K562 (cell line): Measurements from ENCODE around the gene F13B. TPM values are rescaled to one million over a fixed set of nuclear protein-coding genes. Genes with fewer than 3 reads are reported as not detected.
"Not testable (repeated sequence)": the region's sequence is repeated elsewhere in the genome, so short reads cannot be mapped to it uniquely, and the experiment has no call there.

Experiments
- ATAC-seq: fragments of 200-7000 bp; cut with Tn5 transposase; 3 replicates; pipeline ENCODE4 v1.9.1; 2020; ENCODE audit warnings: moderate library complexity
- BruUV-seq: library from RNA; stranded (reverse); fragments of 400-500 nt; replicated peaks from 2 replicates; lab custom pipeline; 2021; lab: Mats Ljungman, UMichigan
- CTCF ChIA-PET: fragments of 300-600 bp; formaldehyde crosslinking; extraction: SDS; loops from one replicate; lab custom pipeline; 2021; ENCODE audit warnings: low intra/inter-chr PET ratio; lab: Yijun Ruan, JAX
- POLR2A ChIA-PET: fragments of 300-600, 350-650 bp; sonication (Branson Sonifier 250); formaldehyde crosslinking; extraction: SDS; loops from one replicate; lab custom pipeline; 2021; ENCODE audit warnings: antibody characterized with exemption, inconsistent platforms; lab: Yijun Ruan, JAX
- DNase-seq, 4 experiments: peaks; one replicate each; pipeline versions ENCODE4 v3.0.0 to v3.0.0-alpha.2; 2011 to 2018; ENCODE audit warnings: low spot score in 3 of 4, mixed read lengths in 3 of 4; ENCODE audit errors: extremely low read depth in 1 of 4
- FAIRE-seq: peaks from 2 replicates; lab custom pipeline; 2011; peaks lifted over from hg19 to GRCh38; lab: Jason Lieb, UNC
- H2AFZ ChIP-seq: 2 replicates; pipeline ENCODE4 v1.6.0; 2011; ENCODE audit warnings: low read depth, low read length, control low read depth, inconsistent platforms
- H3K27ac ChIP-seq: fragments of 200-600 bp; 3 replicates; pipeline ENCODE4 v1.8.0; 2011; ENCODE audit warnings: low read depth, mild to moderate bottlenecking, control low read depth, inconsistent platforms, low read length, moderate library complexity, mixed read lengths; ENCODE audit errors: extremely low read depth
- H3K27me3 ChIP-seq, 2 experiments: fragments of 300-600 bp in 1 of 2; 2 replicates in 1 of 2; 3 replicates in 1 of 2; pipeline versions ENCODE4 v1.6.0 to v1.8.0; 2011; ENCODE audit warnings: inconsistent platforms in 2 of 2, low read length in 2 of 2, mild to moderate bottlenecking in 1 of 2, mixed read lengths in 1 of 2, moderate library complexity in 1 of 2; ENCODE audit not compliant: control insufficient read depth in 2 of 2, insufficient read depth in 2 of 2
- H3K36me3 ChIP-seq: fragments of 300-600 bp; 3 replicates; pipeline ENCODE4 v1.8.0; 2011; ENCODE audit warnings: mild to moderate bottlenecking, low read length, inconsistent platforms; ENCODE audit not compliant: control insufficient read depth, insufficient read depth
- H3K4me1 ChIP-seq, 2 experiments: fragments of 200-600 bp in 1 of 2; replicated peaks in 1 of 2; 2 replicates in 1 of 2; 3 replicates in 1 of 2; pipeline versions ENCODE4 v1.5.1 to v1.8.0; 2011; ENCODE audit warnings: inconsistent platforms in 2 of 2, low read length in 2 of 2, mild to moderate bottlenecking in 1 of 2, mixed read lengths in 1 of 2, moderate library complexity in 1 of 2; ENCODE audit not compliant: control insufficient read depth in 2 of 2, insufficient read depth in 2 of 2
- H3K4me2 ChIP-seq: 2 replicates; pipeline ENCODE4 v1.6.1; 2011; ENCODE audit warnings: low read length, control low read depth, inconsistent platforms, mixed read lengths; ENCODE audit not compliant: insufficient read depth
- H3K4me3 ChIP-seq: fragments of 200-600 bp; sonication (generic), shearing (Covaris generic); 2 replicates; pipeline ENCODE4 v1.5.1; 2016; ENCODE audit warnings: control low read depth, inconsistent platforms
- H3K79me2 ChIP-seq: fragments of 200-600 bp; 3 replicates; pipeline ENCODE4 v1.8.0; 2011; ENCODE audit warnings: low read length, inconsistent platforms; ENCODE audit not compliant: control insufficient read depth, insufficient read depth
- H3K9ac ChIP-seq, 2 experiments: 2 replicates each; pipeline versions ENCODE4 v1.6.0 to v1.6.1; 2011; ENCODE audit warnings: low read depth in 2 of 2, low read length in 2 of 2, control low read depth in 1 of 2, inconsistent platforms in 1 of 2, mild to moderate bottlenecking in 1 of 2, mixed read lengths in 1 of 2; ENCODE audit not compliant: insufficient read depth in 1 of 2
- H3K9me1 ChIP-seq: one replicate; pipeline ENCODE4 v1.6.0; 2011; ENCODE audit warnings: inconsistent platforms, mild to moderate bottlenecking, low read length, moderate library complexity; ENCODE audit not compliant: control insufficient read depth, insufficient read depth
- H3K9me3 ChIP-seq: replicated peaks from 2 replicates; pipeline ENCODE4 v1.5.1; 2011; ENCODE audit warnings: low read depth, low read length, inconsistent platforms; ENCODE audit not compliant: control insufficient read depth, insufficient read depth
- H4K20me1 ChIP-seq: replicated peaks from 2 replicates; pipeline ENCODE4 v1.6.1; 2011; ENCODE audit warnings: low read length, inconsistent platforms, mixed read lengths; ENCODE audit not compliant: control insufficient read depth, insufficient read depth
- ARID1B ChIP-seq: fragments of 450-650 bp; IDR thresholded peaks from 2 replicates; pipeline ENCODE4 v1.6.1; 2016; ENCODE audit warnings: antibody characterized with exemption, mild to moderate bottlenecking, inconsistent platforms
- CBFA2T3 ChIP-seq: fragments of 450-650 bp; IDR thresholded peaks from 2 replicates; pipeline ENCODE4 v1.6.1; 2017
- EZH2 ChIP-seq: IDR thresholded peaks from 2 replicates; pipeline ENCODE4 v1.6.1; 2012; ENCODE audit warnings: low read depth, mild to moderate bottlenecking, inconsistent platforms, low read length, borderline replicate concordance
- FOXM1 ChIP-seq, 2 experiments: fragments of 450-650 bp in 1 of 2; sonication (generic) in 1 of 2; formaldehyde crosslinking in 1 of 2; IDR thresholded peaks; 2 replicates each; pipeline versions ENCODE4 v1.6.1 to v1.9.0; 2017 to 2022; ENCODE audit warnings: low read depth in 2 of 2, mild to moderate bottlenecking in 2 of 2, missing genetic modification reagents in 1 of 2, moderate library complexity in 1 of 2
- GATA2 ChIP-seq: sonication (generic); formaldehyde crosslinking; IDR thresholded peaks from 2 replicates; pipeline ENCODE4 v1.4.0; 2020; ENCODE audit warnings: mild to moderate bottlenecking, missing genetic modification reagents
- NFIC ChIP-seq: fragments of 450-650 bp; IDR thresholded peaks from 2 replicates; pipeline ENCODE4 v1.6.1; 2017; ENCODE audit warnings: mild to moderate bottlenecking, inconsistent platforms
- RBBP5 ChIP-seq: fragments of 200-600 bp; sonication (generic); IDR thresholded peaks from 2 replicates; pipeline ENCODE4 v1.6.1; 2012; ENCODE audit warnings: borderline replicate concordance, mild to moderate bottlenecking, low read length, control low read depth, inconsistent platforms; ENCODE audit not compliant: insufficient read depth, poor library complexity, severe bottlenecking
- SMARCA4 ChIP-seq: fragments of 450-650 bp; IDR thresholded peaks from 2 replicates; pipeline ENCODE4 v1.6.1; 2016
- SOX6 ChIP-seq: fragments of 450-650 bp; IDR thresholded peaks from 2 replicates; pipeline ENCODE4 v1.6.1; 2014; ENCODE audit warnings: mild to moderate bottlenecking
- TAL1 ChIP-seq: fragments of 450-650 bp; IDR thresholded peaks from 2 replicates; pipeline ENCODE4 v1.6.1; 2016; ENCODE audit warnings: mild to moderate bottlenecking
- TCF3 ChIP-seq: sonication (generic); formaldehyde crosslinking; IDR thresholded peaks from 2 replicates; pipeline ENCODE4 v1.4.0; 2020; ENCODE audit warnings: mild to moderate bottlenecking, missing genetic modification reagents
- WGBS: fragments of 100-300 bp; shearing (Covaris generic); methylation state at CpG from one replicate; pipeline ENCODE4 v1.1.6; 2016; ENCODE audit warnings: low coverage, mixed read lengths; ENCODE audit not compliant: insufficient coverage; ENCODE audit errors: missing lambda C conversion rate; 5-methylcytosine and 5-hydroxymethylcytosine counted together
- in situ Hi-C: fragments of 300-500 bp; cut with MboI; formaldehyde crosslinking; loops from 4 replicates; pipeline ENCODE4 v1.15.0; 2018; ENCODE audit warnings: inconsistent platforms, mixed read lengths
- intact Hi-C: fragments of 100-400 bp; cut with micrococcal nuclease; formaldehyde crosslinking; loops from 2 replicates; pipeline ENCODE4 v1.14.2; 2022
- polyA plus RNA-seq, 8 experiments: library from polyadenylated mRNA; depleted of rRNA in 4 of 8; stranded (reverse) in 5 of 8; unstranded in 3 of 8; fragments of >200 nt; fragmentation: Nextera tagmentation in 2 of 8; fragmentation: Illumina TruSeq in 1 of 8; extraction: Ambion mirVana in 2 of 8; extraction: Trizol in 1 of 8; gene quantifications; 2 replicates each; pipeline versions ENCODE4 v1.2.1 to v1.2.3, GENCODE V29; 2011 to 2014; ENCODE audit warnings: inconsistent platforms in 1 of 8, missing spikeins in 1 of 8
- total RNA-seq, 7 experiments: library from RNA; depleted of rRNA in 6 of 7; stranded (reverse); fragments of >200 nt in 6 of 7; fragmentation: Illumina TruSeq in 2 of 7; extraction: Trizol in 2 of 7; gene quantifications; 2 replicates each; pipeline versions ENCODE4 v1.2.1 to v1.2.3, GENCODE V29; 2011 to 2021; ENCODE audit warnings: low replicate concordance in 1 of 7
- TF ChIP-seq, protein P1 (sequence below), 2 experiments: fragments of 450-650 bp; IDR thresholded peaks; 2 replicates each; pipeline ENCODE4 v1.6.1; 2018; ENCODE audit warnings: mild to moderate bottlenecking in 2 of 2, low read depth in 1 of 2; ENCODE audit not compliant: partially characterized antibody in 2 of 2

The F13B gene
- total and polyA plus RNA-seq, 9 of the 15 experiments (the other 6 are each of a cell fraction or from before 2014, with no cell fraction given): not detected

DNA sequence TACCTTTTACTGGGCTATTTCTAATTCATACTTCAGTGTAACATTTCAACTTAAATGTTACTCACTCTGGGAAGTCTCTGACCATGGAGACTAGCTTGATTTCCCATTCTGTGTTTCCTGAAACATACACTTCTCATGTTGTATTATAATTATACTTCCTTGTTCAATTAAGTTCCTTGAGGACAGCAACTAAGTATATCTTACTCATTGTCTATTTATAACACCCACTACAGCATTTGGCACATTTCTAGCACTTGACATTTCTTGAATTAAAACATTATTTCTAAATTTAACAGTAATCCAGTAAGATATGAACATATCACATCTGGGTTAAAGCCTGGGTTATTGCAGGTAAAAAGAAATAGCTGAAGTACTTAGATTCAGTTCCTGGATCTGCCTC is 32.4 kb upstream of the F13B start (continued):
- TF ChIP-seq, protein P1, sequence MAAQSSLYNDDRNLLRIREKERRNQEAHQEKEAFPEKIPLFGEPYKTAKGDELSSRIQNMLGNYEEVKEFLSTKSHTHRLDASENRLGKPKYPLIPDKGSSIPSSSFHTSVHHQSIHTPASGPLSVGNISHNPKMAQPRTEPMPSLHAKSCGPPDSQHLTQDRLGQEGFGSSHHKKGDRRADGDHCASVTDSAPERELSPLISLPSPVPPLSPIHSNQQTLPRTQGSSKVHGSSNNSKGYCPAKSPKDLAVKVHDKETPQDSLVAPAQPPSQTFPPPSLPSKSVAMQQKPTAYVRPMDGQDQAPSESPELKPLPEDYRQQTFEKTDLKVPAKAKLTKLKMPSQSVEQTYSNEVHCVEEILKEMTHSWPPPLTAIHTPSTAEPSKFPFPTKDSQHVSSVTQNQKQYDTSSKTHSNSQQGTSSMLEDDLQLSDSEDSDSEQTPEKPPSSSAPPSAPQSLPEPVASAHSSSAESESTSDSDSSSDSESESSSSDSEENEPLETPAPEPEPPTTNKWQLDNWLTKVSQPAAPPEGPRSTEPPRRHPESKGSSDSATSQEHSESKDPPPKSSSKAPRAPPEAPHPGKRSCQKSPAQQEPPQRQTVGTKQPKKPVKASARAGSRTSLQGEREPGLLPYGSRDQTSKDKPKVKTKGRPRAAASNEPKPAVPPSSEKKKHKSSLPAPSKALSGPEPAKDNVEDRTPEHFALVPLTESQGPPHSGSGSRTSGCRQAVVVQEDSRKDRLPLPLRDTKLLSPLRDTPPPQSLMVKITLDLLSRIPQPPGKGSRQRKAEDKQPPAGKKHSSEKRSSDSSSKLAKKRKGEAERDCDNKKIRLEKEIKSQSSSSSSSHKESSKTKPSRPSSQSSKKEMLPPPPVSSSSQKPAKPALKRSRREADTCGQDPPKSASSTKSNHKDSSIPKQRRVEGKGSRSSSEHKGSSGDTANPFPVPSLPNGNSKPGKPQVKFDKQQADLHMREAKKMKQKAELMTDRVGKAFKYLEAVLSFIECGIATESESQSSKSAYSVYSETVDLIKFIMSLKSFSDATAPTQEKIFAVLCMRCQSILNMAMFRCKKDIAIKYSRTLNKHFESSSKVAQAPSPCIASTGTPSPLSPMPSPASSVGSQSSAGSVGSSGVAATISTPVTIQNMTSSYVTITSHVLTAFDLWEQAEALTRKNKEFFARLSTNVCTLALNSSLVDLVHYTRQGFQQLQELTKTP (IDR thresholded peaks at IDR 0.05; ENCODE audit: low read depth in 1 of 2, partially characterized antibody in 2 of 2): no peak
- TF ChIP-seq EZH2: no peak

GRCh38 chr1:197096971-197097370 is 29.9 kb upstream of the F13B start:
- WGBS: 53% methylated on average over 2 of the region's 2 CpGs
- H3K9me3 ChIP-seq; in situ Hi-C loops; H3K9ac ChIP-seq; H4K20me1 ChIP-seq; H3K79me2 ChIP-seq; H3K4me2 ChIP-seq; H3K9me1 ChIP-seq; CTCF ChIA-PET; intact Hi-C loops; H3K27me3 ChIP-seq; FAIRE-seq; H3K4me3 ChIP-seq; BruUV-seq; TF ChIP-seq FOXM1 (CRISPR knock-in tag; IDR thresholded peaks at IDR 0.05; ENCODE audit: low read depth): not testable (repeated sequence)
- H3K4me1 ChIP-seq: peaks cover 0 to 11% of the 10 kb centered on the region in 2 experiments; a peak in 2 of 5 replicates
- DNase-seq (peak in 1 of 4 experiments; percentile 31), ATAC-seq (peak; percentile 33; the same call in 1 of the 3 replicates)
- H3K27ac ChIP-seq: peak overlapping the region; percentile 31; the same call in 2 of the 3 replicates
- POLR2A ChIA-PET: interaction anchor here (0.5 to 1.3 kb wide), 3 partner anchors 10 to 1057 kb away, joined by 3 read pairs; no protein-coding TSS in a partner anchor
- H2AFZ ChIP-seq: peak overlapping the region; percentile 51; the same call in 1 of the 2 replicates
- TF ChIP-seq NFIC (peak; percentile 29; the same call in 1 of the 2 replicates), FOXM1 (IDR thresholded peaks at IDR 0.05; ENCODE audit: low read depth) (0 out of 2 replicates have a peak, but pooled peaks have one; percentile 12), TAL1 (peak; percentile 26), SMARCA4 (0 out of 2 replicates have a peak, but pooled peaks have one; percentile 28), RBBP5 (peak; percentile 24), ARID1B (peak; percentile 63), SOX6 (0 out of 2 replicates have a peak, but pooled peaks have one; percentile 37), CBFA2T3 (peak; percentile 37; the same call in 1 of the 2 replicates), TCF3 (peak; percentile 66), GATA2 (CRISPR knock-in tag) (peak; percentile 54; the same call in 1 of the 2 replicates)
- peaks cover 42% of the 10 kb centered on the region for H3K36me3 ChIP-seq
